NT2/D1 (cell line): ENCODE results near the gene PLAAT3.

ENCODE experiments used
- DNase-seq: peaks from one replicate; pipeline ENCODE4 v3.0.0-alpha.2; 2011; ENCODE audit warnings: low read depth, low spot score
- H3K27me3 ChIP-seq: 2 replicates; pipeline ENCODE4 v1.6.0; 2011; ENCODE audit warnings: mild to moderate bottlenecking; ENCODE audit not compliant: insufficient read length, insufficient read depth
- H3K36me3 ChIP-seq: 2 replicates; pipeline ENCODE4 v1.6.1; 2011; ENCODE audit warnings: mild to moderate bottlenecking, low read length, mixed read lengths; ENCODE audit not compliant: insufficient read depth, insufficient read length
- H3K4me1 ChIP-seq: 2 replicates; pipeline ENCODE4 v1.5.1; 2011; ENCODE audit not compliant: insufficient read depth, insufficient read length
- H3K4me3 ChIP-seq: 2 replicates; pipeline ENCODE4 v1.5.1; 2011; ENCODE audit warnings: low read depth; ENCODE audit not compliant: insufficient read length
- H3K9ac ChIP-seq: 2 replicates; pipeline ENCODE4 v1.6.0; 2011; ENCODE audit warnings: low read depth; ENCODE audit not compliant: insufficient read length
- H3K9me3 ChIP-seq: 2 replicates; pipeline ENCODE4 v1.5.1; 2011; ENCODE audit warnings: mild to moderate bottlenecking, low read length; ENCODE audit not compliant: insufficient read depth
- SUZ12 ChIP-seq: IDR thresholded peaks from 2 replicates; pipeline ENCODE4 v1.6.1; 2011; ENCODE audit not compliant: insufficient read length, insufficient read depth; ENCODE audit errors: extremely low read depth
- YY1 ChIP-seq: IDR thresholded peaks from 2 replicates; pipeline ENCODE4 v1.6.1; 2011; ENCODE audit not compliant: insufficient read length, insufficient read depth
- ZNF274 ChIP-seq: IDR thresholded peaks from 2 replicates; pipeline ENCODE4 v1.6.1; 2011; ENCODE audit warnings: mild to moderate bottlenecking, low read depth, low read length

The PLAAT3 gene

GRCh38 chr11:63573881-63574855 lies 40.1 kb downstream of the PLAAT3 start:
- Histone ChIP-seq H3K36me3 (no peaks in the 10 kb centered on the region), H3K27me3 (no peaks in the 10 kb centered on the region), H3K9ac (no peak overlapping the region), H3K9me3 (no peaks in the 10 kb centered on the region; the same call in 1 of the 2 replicates), H3K4me3 (no peak overlapping the region), H3K4me1 (no peaks in the 10 kb centered on the region)
- DNase-seq, result no peak
- TF ChIP-seq ZNF274, result no peak

GRCh38 chr11:63572026-63572688 lies 42.1 kb downstream of the PLAAT3 start:
- Histone ChIP-seq H3K9ac (no peak overlapping the region), H3K36me3 (no peaks in the 10 kb centered on the region), H3K4me1 (no peaks in the 10 kb centered on the region), H3K4me3 (no peak overlapping the region), H3K27me3 (no peaks in the 10 kb centered on the region), H3K9me3 (no peaks in the 10 kb centered on the region; the same call in 1 of the 2 replicates)
- TF ChIP-seq YY1 (no peak), ZNF274 (no peak), SUZ12 (no peak)
- no peak for DNase-seq

- DNase-seq, result no peak
- Histone ChIP-seq H3K9ac (no peak overlapping the region), H3K4me3 (no peak overlapping the region), H3K9me3 (no peaks in the 10 kb centered on the region; the same call in 1 of the 2 replicates), H3K4me1 (no peaks in the 10 kb centered on the region), H3K36me3 (no peaks in the 10 kb centered on the region), H3K27me3 (no peaks in the 10 kb centered on the region)
- TF ChIP-seq ZNF274 (no peak), SUZ12 (no peak), YY1 (no peak)
Measured at GRCh38 chr11:63569570-63569969, 44.7 kb downstream of the PLAAT3 start.

GRCh38 chr11:63567044-63567840 lies 47.0 kb downstream of the PLAAT3 start:
- no peak overlapping the region for H3K9ac ChIP-seq
- H3K36me3 ChIP-seq, result no peaks in the 10 kb centered on the region
- H3K4me1 ChIP-seq, result no peaks in the 10 kb centered on the region
- H3K27me3 ChIP-seq, result no peaks in the 10 kb centered on the region
- TF ChIP-seq YY1, result no peak
- TF ChIP-seq ZNF274, result no peak
- TF ChIP-seq SUZ12, result no peak
- no peak overlapping the region for H3K4me3 ChIP-seq
- DNase-seq, result no peak
- no peaks in the 10 kb centered on the region for H3K9me3 ChIP-seq

GRCh38 chr11:63564784-63565350 lies 49.4 kb downstream of the PLAAT3 start:
- Histone ChIP-seq H3K9me3 (no peaks in the 10 kb centered on the region), H3K36me3 (no peaks in the 10 kb centered on the region), H3K9ac (no peak overlapping the region), H3K27me3 (no peaks in the 10 kb centered on the region), H3K4me1 (peaks cover 2% of the 10 kb centered on the region), H3K4me3 (no peak overlapping the region)
- no peak for DNase-seq
- no peak for TF ChIP-seq ZNF274
- no peak for TF ChIP-seq SUZ12
- no peak for TF ChIP-seq YY1

- Histone ChIP-seq H3K9me3 (no peaks in the 10 kb centered on the region), H3K4me1 (peaks cover 2% of the 10 kb centered on the region), H3K27me3 (no peaks in the 10 kb centered on the region), H3K36me3 (no peaks in the 10 kb centered on the region), H3K4me3 (no peak overlapping the region), H3K9ac (no peak overlapping the region)
- TF ChIP-seq SUZ12, result no peak
- TF ChIP-seq YY1, result no peak
- TF ChIP-seq ZNF274, result no peak
- DNase-seq, result no peak
Measured at GRCh38 chr11:63564056-63564774, 50.0 kb downstream of the PLAAT3 start.
